ENCODE measurements around the gene GCN1.
A peak's percentile ranks its signal among the peaks of the same experiment; 100 is the strongest.
"Not testable (repeated sequence)": the region's sequence is repeated elsewhere in the genome, so short reads cannot be mapped to it uniquely, and the experiment has no call there.

GCN1 gene

DNA sequence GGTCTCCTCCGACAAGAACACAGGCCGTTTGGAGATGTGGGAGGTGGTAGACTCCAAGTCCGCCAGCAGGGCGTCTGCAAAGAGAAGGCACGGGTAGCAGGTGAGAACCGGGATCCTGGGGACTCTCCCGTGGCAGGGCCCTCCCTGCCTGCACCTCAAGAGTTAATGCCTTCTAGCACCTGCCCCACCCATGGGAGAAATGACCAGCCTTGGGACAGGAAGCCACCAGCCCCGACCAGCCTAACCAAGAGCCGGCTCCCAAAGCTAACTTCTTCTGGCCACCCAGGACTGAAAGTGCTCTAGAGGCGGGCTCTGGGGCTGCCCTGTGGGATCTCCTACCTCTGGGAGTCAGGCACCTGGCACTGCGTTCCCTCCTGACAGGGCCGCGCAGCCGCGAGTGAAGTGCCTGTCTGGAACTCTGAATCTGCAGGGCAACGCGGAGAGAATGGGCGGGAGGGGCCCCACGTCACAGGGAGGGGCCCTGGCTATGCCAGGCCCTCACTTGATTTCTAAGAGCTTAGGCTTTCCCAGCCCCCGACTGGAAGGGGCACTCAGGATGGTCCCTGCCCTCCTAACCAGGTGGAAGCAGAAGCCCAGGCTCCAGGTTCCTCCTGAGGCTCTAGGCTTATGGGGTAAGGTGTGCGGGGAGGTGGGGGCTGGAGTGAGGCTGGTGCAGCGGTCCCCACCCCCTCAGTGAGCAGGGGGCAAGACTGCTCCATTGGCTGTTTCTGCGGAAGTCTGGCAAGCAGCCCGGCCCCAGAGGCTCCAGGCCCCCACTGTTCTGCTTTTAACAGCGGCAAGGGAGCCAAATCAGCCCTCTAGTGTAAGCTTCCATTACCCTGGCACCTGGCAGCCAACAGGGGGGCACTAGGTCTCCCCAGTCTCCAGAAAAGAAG lies 30.0 kb upstream of the GCN1 start:
- TF ChIP-seq ZNF274 (IDR thresholded peaks at IDR 0.05; ENCODE audit: low read depth, low read length), result no peak
- H3K4me3 ChIP-seq (ENCODE audit: low read length), result peak overlapping the region; percentile 39; the same call in 1 of the 2 replicates

DNA sequence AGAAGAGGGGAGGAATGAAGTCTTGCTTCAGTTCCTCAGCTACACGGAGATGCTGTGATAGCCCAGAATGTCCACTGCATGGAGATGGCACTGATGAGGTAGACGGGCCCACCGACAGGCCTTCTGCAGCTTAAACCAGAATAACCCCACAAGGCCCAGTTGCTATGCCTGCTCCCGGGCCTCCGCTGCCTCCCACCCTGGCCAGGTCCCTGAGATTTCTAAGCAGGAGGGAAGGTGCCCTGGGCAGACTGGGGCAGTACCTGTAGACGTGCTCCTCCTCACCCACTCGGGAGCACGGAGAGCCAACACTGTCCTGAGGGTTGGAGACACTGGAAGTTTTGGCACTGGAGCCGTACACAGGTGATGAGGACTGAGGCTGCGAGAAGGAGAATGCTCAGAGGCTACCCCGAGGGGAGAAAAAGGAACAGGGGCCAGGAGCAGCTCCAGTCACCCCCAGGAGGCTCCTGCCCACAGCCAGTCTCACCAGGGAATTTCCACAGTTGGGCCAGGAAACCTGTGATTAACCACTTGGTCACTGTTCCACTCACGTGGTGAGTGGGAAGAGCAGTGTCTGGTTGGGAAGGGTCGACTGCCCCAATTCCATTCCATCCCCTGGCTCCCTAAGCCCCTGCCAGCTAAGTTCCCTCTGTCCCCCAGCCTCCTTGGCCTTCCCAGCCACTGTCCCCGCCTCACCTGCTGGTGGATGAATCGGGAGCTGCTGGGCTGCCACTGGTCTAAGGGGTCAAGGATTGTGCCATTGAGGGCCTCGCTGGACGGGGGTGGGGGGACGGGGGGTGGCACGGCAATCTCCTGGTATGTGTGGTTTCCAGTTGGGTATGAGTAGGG lies 29.2 kb upstream of the GCN1 start:
- H3K4me3 ChIP-seq (ENCODE audit: low read length), result no peak overlapping the region

DNA sequence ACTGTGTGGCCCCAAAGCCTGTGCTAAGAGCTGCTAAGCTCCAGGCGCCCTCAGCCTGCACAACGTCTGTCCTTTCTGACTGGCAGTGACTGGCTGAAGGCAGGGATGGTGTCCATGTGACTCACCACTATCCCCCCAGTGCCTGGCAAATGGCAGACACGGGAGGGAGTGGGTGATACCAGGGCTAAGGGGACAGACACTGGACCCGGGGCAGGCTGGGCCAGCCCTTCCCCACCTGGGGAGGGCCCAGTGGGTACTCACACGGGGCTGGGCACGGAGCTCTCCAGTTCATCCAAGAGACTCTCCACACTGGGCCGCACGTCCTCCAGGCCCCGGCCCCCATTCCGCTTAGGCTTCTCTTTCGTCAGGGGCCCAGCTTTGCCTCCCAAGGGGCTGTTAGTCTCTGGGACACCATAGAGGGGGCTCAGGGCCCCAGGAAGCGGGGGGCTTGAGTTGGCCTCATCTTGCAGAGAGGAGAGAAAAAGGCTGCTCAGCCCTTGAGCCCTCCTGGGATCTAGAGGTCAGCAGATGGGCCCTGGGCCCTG lies 27.8 kb upstream of the GCN1 start:
- no peak overlapping the region for H3K4me3 ChIP-seq (ENCODE audit: low read length)
- no peak for TF ChIP-seq ZNF274 (IDR thresholded peaks at IDR 0.05; ENCODE audit: low read depth, low read length)

More for the DNA sequence above, 29.2 kb upstream of the GCN1 start:
- no peak for TF ChIP-seq ZNF274 (IDR thresholded peaks at IDR 0.05; ENCODE audit: low read depth, low read length)

DNA sequence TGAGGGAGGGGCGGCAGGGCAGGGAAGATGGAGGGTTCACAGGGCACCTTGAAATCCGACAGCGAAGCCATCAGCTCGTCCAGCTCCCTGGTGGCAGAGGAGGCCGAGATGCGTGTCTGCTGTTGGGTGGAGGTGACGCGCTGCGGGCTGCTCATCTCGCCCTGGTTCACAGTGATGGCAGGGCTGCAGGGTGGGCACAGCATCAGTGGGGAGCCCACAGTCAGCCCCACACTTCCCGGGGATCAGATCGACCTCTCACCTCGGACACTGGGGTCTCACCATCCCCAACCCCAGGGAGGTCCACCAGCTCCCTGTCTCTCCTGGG lies 27.0 kb upstream of the GCN1 start:
- no peak overlapping the region for H3K4me3 ChIP-seq (ENCODE audit: low read length)
- TF ChIP-seq ZNF274 (IDR thresholded peaks at IDR 0.05; ENCODE audit: low read depth, low read length), result no peak

DNA sequence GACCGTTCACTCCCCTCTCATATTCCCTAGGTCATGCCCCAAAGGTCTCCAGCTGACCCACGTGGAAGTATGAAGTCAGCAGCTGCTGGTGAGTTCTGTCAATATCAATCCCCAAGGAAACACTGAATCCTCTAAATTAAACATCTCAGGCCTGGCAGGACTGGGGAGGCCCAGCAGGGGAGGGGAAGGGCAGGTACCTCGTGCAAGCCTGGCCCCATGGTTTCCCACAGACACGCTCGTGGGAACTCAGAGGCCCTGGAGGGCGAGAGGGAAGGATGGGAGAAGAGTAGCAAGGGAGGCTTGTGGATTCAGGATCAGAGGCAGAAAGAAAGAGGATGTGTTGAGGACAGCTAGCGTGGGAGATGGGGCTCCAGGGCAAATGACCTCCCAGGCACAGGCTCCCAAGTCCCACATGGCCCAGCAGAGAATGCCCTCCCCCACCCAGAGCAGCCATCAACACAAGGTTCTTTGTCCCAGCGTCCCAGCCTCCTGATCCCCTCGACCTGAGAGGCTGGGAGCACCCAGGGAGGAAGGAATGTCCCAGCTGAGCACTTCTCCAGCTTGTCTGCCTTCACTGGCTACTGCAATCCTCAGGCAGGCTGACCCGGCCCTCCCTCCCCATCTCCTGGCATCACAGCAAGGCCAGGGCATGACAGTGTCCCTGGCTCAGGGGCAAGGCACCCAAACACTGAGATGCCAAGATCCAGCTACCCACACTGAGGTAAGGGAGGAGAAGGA lies 26.5 kb upstream of the GCN1 start:
- TF ChIP-seq ZNF274 (IDR thresholded peaks at IDR 0.05; ENCODE audit: low read depth, low read length), result no peak
- H3K4me3 ChIP-seq (ENCODE audit: low read length), result no peak overlapping the region

DNA sequence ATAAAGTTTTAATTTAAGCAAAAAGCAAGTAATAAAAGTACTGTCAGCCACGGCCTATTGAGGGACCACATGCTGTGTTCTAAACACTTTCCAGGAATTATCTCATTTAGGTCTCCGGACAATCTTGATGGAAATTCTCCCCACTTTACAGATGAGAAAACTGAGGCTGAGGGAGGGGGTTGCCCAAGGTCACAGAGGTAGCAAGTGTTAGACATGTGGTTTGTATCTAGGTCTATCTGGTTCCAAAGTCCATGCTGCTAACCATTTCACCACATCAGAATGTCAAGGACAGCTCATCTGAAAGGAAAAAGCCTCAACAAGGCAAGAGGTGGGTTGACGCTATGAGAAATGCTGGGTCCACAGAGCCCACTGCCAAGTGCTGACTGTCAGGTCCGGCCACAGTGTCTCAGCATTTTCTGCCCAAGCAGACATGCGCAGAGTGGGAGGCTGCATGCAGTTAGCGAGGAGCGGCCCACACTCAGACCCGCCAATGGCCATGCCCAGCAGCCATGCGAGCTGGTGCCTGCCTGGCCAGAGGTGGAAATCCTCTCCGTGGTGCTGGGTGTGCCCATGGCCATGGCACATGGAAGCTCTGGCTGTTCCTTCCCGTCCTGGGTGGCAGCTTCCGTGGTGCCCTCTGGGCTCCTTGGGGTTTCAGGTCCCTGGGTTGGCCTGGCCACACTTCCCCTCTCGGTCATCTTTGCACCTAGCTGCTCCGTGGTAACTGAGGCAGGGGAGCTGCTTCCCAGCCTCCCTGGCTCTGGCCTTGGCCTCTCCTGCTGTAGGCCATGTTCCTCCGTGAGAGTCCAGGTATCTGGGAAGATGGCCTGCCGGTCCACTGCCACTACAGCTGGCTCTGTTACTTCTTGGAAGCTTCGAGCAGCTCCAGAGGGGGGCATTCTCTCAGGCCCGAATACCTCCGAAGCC lies 24.4 kb upstream of the GCN1 start:
- TF ChIP-seq ZNF274 (IDR thresholded peaks at IDR 0.05; ENCODE audit: low read depth, low read length), result no peak
- no peak overlapping the region for H3K4me3 ChIP-seq (ENCODE audit: low read length)

DNA sequence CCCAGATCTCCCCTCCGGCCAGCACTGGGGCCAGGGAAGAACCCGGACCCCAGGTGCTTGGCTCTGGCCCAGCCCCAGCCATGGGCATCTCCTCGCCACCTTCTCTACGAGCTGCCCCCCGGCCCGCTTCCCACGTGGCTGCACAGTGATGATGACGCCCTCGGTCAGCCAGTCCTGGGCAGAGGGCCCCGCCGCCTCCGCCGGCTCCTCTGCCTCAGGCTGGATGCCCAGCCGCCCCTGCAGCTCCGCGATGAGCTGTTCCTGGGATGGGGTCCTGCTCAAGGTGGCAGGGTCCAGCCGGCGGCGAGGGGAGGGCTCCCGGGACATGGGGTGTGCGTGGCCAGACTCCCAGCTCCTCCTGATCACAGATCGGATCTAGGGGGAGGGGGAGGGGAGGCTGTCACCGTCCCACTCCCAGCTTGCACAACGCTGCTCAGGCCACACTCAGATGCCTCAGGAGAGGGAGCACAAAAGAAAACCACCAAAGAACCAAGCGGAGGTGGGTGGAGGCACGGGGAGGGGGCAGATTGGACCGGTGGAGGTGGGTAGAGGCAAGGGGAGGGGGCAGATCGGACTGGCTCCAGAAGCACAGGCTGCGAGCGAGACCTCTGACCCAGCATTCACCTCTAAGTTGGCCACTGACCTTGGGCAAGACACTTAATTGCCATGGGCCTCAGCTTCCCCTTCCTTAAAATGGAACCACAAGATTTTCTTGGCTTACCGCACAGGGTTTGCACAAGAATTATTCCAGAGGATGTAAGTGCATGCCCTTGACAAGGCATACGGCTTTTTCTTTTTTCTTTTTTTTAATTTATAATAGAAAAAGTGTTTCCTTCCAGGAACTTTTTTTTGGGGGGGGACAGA lies 22.5 kb upstream of the GCN1 start:
- no peak for TF ChIP-seq ZNF274 (IDR thresholded peaks at IDR 0.05; ENCODE audit: low read depth, low read length)
- H3K4me3 ChIP-seq (ENCODE audit: low read length), result no peak overlapping the region

DNA sequence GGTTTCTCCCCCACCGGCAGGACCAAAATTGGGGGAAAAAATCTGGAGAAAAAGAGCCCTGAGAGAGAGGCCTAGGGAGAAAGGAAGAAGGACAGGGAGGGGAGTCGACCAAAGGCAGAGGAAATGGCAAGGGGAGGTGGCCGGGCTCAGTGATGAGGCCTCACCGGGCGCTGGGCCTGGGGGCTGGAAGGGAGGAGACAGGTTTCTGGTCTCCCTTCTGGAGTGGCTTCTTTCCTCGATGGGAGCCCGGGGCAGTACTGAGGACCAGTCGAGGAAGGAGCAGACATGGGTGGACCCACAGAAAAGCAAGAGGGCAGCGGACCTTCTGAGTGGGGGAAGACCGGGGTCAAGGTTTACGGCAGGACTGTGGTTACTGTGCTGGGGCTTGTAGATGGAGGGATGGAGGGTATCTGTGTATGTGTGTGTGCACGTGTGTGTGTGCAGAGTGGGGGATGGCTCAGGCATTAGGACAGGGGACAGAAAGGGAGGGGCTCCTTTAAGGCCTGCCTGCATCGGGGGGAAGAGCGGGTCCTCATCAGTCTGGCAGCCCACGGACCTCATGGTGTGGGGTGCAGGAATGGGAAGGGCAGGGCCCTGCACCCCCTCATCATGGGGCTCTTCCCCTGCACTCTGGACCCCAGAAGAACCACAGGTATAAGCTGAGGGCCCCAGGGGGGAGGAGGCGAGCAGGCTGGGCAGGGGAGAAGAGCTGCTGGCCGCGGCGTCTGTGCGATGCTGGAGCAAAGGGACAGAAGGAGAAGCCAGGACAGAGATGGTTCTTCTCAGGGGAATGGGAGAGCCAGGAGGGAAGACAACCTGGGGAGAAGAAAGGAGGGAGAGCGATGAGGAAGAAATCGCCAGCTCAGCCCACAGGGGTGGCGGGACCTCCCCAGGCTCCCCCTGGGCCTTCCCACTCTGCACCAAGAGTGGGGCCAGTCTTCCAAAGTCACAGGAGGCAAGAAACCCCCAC lies 21.5 kb upstream of the GCN1 start:
- no peak overlapping the region for H3K4me3 ChIP-seq (ENCODE audit: low read length)
- TF ChIP-seq ZNF274 (IDR thresholded peaks at IDR 0.05; ENCODE audit: low read depth, low read length), result no peak

DNA sequence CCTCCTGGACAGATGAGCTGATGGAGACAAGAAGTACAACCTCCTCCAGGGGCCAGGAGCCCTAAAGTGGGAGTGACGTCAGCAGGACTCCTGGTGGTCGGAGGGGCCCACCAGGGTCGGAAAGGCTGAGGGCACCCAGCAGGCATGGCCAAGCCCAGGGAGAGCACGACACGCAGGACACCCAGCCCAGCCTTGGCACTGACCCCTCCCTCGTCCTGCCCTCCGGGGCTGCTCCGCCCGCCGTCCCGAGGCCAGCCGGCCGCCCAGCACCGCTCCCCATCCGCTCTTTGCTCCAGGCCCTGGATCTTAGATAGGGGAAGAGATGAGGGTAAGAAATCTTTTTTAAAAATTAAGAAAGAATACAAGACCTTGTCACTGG lies 20.8 kb upstream of the GCN1 start:
- no peak overlapping the region for H3K4me3 ChIP-seq (ENCODE audit: low read length)
- no peak for TF ChIP-seq ZNF274 (IDR thresholded peaks at IDR 0.05; ENCODE audit: low read depth, low read length)

DNA sequence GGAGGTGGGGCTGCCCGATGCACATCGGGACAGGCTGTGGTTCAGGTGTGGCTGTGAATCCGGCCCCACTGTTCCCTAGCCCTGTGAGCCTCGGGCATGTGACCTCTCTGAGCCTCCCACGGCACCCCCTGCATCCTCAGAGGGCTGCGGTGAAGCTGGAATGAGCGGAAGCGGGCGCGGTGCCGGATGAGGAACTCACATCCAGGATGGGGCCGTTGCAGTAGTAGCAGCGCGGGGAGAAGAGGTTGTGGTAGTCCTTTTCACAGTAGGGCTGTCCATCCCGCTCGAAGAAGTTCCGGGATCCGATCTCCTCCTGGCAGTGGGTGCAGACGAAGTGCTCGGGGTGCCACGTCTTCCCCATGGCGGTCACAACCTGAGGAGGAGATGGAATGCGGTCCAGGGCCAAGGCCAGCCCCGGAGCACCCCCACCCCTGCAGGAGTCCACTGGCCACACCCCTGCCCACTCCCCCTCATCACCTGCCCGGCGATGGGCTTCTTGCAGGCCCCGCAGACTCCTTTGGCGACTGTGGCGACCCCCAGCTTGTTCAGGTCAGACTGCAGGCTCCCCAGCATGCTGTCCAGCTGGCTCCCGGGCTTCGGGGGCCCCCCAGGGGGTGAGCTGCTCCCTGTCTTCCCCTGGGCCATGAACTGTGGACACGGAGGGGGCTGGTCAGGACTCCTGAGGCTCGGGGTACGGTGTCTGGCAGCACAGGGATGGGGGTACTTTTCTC lies 20.3 kb upstream of the GCN1 start:
- no peak for TF ChIP-seq ZNF274 (IDR thresholded peaks at IDR 0.05; ENCODE audit: low read depth, low read length)
- H3K4me3 ChIP-seq (ENCODE audit: low read length), result no peak overlapping the region

DNA sequence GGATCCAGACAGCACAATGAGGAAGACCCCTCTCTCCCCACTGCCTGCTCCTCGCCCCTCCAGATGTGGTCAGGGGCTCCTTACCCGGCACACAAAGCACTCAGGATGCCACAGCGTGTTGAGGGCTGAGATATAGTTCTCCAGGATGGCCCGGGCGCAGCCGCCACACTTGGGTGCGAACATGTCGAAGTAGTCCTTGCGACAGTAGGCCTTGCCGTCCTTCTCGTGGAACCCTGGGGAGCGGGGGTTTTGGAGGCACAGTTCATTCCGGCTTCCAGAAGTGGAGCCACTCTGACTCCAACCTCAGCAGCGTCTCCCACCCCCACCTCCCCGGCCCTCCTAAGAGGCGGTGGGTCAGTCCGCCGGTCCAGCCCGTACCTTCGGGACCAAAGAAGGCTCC lies 19.2 kb upstream of the GCN1 start:
- H3K4me3 ChIP-seq (ENCODE audit: low read length), result no peak overlapping the region
- TF ChIP-seq ZNF274 (IDR thresholded peaks at IDR 0.05; ENCODE audit: low read depth, low read length), result no peak

DNA sequence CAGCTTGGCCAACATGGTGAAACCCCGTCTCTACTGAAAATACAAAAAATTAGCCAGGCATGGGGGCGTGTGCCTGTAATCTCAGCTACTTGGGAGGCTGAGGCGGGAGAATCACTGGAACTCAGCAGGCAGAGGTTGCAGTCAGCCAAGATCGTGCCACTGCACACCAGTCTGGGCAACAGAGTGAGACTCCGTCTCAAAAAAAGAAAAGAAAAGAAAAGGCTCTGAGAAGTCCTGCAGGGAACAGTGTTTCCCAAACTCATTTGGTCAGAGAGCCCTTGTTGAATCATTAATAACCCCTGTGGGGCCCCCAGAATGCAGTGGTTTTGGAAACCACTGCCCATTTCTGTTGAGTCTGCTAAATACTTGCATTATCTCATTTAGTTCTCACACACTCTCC lies 18.7 kb upstream of the GCN1 start:
- not testable (repeated sequence) for H3K4me3 ChIP-seq (ENCODE audit: low read length)
